Panc1 (cell line): ENCODE results near the gene DENND1C.

Experiments used
- CTCF ChIP-seq: fragments of 450-650 bp; IDR thresholded peaks from 2 replicates; pipeline ENCODE4 v1.5.1; 2017; ENCODE audit warnings: mild to moderate bottlenecking
- POLR2AphosphoS5 ChIP-seq: IDR thresholded peaks from 2 replicates; pipeline ENCODE4 v1.6.1; 2012; ENCODE audit warnings: mild to moderate bottlenecking, low read depth, low read length, moderate library complexity

- no peak for TF ChIP-seq POLR2AphosphoS5
- no peak for TF ChIP-seq CTCF
Observed at GRCh38 chr19:6460099-6460884, 21.3 kb downstream of the DENND1C start.
